T-helper 2 cell (primary cell): ENCODE data around the gene RAMAC.
"Not testable (repeated sequence)": the region's sequence is repeated elsewhere in the genome, so short reads cannot be mapped to it uniquely, and the experiment has no call there.

ENCODE experiments used
- DNase-seq, 5 experiments: peaks; one replicate each; pipeline versions ENCODE4 v3.0.0 to v3.0.0-alpha.2; 2012 to 2022

RAMAC gene

GRCh38 chr15:82969353-82969752 is 16.7 kb upstream of the RAMAC start:
- DNase-seq, result no peak

GRCh38 chr15:82970078-82970686 is 15.8 kb upstream of the RAMAC start:
- DNase-seq, result no peak

- no peak for DNase-seq
Measured at GRCh38 chr15:82970696-82971095, 15.3 kb upstream of the RAMAC start.

- DNase-seq, result no peak
Measured at GRCh38 chr15:82971218-82971984, 14.6 kb upstream of the RAMAC start.

DNA sequence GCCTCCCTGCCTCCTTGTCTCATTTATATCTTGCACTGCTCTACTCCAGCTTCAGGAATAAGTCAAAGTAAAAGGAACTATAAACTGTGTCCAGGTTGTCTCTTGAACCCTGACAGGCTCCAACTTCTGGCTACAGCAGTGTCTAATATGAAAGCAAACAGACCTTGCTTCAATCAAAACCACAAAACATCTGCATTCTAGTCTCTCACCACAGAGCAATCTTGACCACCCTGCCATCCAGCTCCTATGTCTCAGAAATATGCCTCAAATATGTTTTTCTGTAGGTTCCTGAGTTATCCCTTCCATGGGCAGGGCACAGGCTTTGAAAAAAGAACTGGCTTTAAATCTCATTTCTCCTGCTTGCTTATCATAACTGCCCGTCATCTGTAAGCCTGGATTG is 13.0 kb upstream of the RAMAC start:
- DNase-seq, result no peak

- no peak for DNase-seq
Measured at GRCh38 chr15:82977076-82977475, 8.9 kb upstream of the RAMAC start.

DNA sequence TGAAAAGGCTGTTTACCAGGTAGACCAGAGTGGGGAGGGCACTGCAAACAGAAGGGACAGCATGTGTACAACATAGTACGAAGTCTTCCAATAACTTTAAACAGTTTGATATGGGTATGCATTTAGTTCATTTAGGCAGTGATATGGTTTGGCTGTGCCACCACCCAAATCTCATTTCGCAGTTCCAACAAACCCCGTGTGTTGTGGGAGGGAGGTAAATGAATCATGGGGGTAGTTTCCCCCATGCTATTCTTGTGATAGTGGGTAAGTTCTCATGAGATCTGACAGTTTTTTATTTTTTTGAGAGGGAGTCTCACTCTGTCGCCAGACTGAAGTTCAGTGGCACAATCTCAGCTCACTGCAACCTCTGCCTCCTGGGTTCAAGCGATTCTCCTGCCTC is 7.6 kb upstream of the RAMAC start:
- DNase-seq, result peak in 1 of 5 experiments; percentile 10

DNA sequence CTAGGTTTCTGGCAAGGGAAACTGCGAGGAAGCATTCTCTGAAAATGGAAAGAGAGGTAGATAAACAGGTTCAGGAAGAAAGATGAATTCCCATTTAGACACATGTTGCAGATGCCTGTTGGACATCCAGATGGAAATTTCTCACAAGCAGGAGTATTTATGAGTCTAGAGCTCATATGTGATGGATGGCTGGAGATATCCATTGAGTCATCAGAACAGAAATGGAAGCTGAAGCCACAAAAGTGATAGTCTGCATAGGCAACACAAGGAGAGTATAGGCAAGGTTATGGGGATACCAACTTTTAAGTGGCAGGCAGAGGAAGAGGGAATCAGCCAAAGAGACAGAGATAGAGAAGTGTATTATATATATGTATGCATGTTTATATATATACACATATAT is 6.3 kb upstream of the RAMAC start:
- no peak for DNase-seq

DNA sequence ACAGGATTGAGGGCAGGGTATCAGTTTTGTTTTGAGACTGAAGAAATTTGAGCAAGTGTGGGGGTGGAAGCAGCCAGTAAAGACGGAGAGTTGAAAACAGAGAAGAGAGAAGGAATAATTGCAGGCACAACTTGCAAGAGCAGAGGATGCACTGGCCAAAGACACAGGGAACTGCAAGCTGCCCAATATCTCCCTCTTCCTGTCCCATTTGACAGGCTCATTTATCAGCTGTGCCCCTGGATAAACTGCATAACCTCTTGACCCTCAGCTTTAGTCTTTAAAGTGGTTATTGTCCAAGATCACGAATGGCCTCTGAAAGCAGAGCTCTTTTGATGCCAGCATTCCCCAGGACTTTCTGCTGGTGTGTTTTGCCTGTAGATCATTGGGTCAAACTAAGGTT is 5.0 kb upstream of the RAMAC start:
- DNase-seq, result peak in 1 of 5 experiments; percentile 7

GRCh38 chr15:82986442-82986780 is 401 bp downstream of the RAMAC start:
- peak in 1 of 5 experiments; percentile 70 for DNase-seq

DNA sequence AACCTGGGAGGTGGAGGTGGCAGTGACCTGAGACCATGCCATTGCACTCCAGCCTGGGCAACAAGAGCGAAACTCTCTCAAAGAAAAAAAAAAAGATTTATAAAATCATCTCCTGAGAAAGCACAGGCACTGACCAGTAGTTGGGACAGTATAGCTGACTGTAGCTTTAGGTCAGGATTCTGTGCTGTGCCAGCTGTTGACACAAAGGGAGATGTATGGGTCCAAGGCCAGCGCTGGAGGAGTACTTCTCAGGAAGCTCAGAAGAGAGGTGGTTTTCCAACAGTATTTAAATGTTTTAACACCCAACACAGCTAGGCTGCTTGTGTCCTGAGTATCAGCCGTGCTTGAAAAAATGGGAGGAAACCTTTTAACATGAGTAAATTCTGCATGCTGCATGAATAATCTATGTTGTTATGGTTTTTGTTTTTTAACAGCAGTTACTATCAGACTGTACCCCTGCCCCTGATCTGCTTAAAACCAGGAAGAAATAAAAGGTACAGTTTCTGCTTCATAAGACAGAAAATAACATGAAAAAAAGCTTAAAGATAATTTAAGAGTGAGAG is 6.5 kb downstream of the RAMAC start:
- no peak for DNase-seq

DNA sequence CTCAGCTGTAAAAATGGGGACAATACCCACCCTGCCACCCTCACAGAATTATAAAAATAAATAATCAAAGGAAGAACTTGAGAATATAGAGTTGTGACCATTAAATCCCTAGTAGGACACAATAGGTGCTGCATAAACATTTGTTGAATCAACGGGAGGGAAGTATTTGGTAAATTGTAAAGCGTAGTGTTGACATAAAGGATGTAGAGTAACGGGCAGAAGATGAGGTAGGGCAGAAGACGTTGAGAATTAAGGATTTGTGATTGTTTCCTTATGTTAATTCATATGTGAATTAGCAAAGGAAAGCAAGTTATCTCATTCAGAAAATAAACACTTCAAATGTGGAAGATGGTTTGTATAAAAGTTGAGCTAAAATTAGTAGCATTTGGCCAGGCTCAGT is 7.1 kb downstream of the RAMAC start:
- no peak for DNase-seq

DNA sequence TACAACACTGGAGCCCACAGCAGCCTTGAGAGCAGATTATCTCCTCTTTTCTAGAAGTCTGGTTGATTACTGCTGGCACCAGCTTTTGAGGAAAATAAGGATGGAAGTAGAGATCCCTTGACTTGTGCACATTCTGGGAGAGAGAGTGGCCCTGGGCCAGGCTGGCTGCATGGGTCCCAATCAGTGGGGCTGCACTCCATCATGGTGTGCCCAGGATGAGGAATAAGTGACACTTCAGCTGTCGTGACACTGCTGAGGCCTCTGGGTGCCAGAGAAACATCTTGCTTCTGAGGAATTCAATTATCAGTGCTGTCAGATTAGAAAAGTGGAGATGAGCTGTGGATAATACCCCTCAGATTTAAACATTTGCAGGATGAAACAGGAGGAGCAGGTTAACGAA is 9.1 kb downstream of the RAMAC start:
- no peak for DNase-seq

DNA sequence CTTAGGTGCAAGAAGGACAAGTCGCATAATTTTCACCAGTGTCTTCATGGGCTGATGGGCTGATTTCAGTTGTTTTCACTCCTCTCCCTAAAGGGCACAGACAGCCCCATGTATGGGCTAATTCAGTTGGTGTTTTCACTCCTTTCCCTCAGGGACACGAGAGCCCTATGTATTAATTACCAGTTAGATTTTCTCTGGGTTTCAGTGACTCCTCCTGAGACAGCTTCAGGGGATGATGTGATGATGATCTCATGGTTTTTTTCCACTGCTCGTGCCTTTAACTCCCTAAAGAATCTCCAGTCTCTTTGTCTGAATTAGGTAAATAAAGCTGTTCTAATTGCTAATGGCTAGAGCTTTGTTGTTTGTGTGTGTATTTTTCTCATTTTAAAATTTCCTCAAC is 9.9 kb downstream of the RAMAC start:
- DNase-seq, result no peak

DNA sequence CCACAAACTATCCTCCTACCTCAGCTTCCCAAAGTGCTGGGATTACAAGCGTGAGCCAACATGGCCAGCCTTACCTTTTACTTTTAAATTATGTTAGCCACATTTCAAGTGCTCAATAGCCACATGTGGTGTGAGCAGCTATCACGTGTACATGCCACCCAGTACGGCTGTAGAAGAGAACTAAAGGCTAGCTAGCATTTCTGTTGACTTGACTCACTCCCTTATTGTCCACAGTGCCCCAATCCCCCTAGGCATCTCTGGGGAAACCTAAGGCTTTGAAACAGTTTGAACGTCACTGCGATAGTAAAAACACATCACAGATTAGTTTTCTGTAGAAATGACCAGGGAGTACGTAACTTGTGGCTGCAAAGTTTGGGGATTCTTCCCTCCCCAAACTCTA is 13.4 kb downstream of the RAMAC start:
- DNase-seq, result no peak

GRCh38 chr15:82999905-83000671 is 14.1 kb downstream of the RAMAC start:
- peak in 2 of 5 experiments; percentile 19 to 76 for DNase-seq

DNA sequence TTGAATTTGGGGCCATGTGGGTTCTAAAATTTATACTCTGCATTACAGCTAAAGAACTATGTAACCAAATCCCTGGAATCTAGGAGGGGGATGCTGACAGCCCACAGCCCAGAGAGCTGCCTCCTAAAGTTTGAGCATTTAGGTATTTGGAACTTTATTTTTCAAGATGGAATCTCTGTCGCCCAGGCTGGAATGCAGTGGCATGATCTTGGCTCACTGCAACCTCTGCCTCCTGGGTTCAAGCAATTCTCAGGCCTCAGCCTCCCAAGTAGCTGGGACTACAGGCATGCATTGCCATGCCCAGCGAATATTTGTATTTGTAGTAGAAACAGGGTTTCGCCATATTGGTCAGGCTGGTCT is 14.6 kb downstream of the RAMAC start:
- DNase-seq, result not testable (repeated sequence)

DNA sequence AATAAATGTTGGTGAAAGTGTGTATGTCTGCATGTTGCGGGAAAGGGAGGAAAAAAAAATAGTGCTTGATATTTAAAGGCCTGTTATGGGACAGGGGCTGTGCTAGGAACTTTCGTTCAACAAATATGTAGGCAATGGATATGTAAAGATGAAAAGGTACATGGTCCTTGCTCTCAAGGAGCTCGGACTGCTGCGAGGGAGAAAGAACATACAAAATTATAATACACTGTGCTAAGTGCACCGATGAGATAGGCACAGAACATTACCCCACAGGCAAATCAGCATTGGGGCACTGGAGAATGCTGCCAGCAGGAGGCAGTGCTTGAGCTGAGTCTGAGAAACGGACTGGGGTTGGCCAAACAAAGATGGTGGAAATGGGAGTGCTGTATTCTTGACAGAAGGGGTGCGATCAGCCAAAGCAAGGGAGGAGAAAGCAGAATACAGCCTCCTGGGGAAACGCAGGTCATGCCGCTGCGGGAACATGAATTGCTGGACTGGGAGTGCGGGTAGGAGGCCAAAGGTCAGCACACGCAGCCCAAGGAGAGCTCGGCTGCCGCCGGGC is 24.8 kb downstream of the RAMAC start:
- DNase-seq, result peak; percentile 14 to 89 (median 57)

GRCh38 chr15:83011271-83012075 is 25.5 kb downstream of the RAMAC start, which contains the start of gene C15orf40:
TSS of gene C15orf40 (minus strand) at chr15:83011639. CDS start at chr15:83011607, 32 bp downstream.
- peak; percentile 66 to 89 (median 73) for DNase-seq

GRCh38 chr15:83012076-83012426 is 26.0 kb downstream of the RAMAC start:
- no peak for DNase-seq

- DNase-seq, result no peak
Measured at GRCh38 chr15:83012636-83013035, 26.6 kb downstream of the RAMAC start.

DNA sequence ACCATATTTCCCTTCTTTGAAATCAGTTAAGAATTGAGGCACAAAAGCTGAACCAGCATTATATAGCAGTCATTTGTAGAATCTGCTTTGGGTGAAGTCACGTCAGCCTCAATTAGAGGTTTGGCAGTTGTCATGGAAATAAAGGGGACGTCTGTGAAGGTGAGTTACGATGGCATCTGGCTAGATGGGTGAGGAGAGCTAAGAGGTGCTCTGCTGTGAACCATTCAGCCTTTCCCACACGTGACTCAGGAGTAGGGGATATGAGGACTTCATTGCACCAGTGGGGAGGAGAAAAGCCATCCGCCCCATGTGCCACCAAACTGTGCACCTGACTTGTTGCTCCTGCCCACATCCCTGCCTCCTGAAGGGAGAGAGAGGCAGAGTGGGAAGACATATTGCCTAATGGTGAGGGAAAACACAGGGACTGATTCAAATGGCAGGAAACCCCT is 28.2 kb downstream of the RAMAC start:
- peak in 1 of 5 experiments; percentile 62 for DNase-seq
